ENCODE results near the gene SNORC. TPM values are rescaled to one million over a fixed set of nuclear protein-coding genes. Genes with fewer than 3 reads are reported as not detected.

SNORC gene
- polyA plus RNA-seq, 3 donors = 0.61 TPM; not detected in 2

DNA sequence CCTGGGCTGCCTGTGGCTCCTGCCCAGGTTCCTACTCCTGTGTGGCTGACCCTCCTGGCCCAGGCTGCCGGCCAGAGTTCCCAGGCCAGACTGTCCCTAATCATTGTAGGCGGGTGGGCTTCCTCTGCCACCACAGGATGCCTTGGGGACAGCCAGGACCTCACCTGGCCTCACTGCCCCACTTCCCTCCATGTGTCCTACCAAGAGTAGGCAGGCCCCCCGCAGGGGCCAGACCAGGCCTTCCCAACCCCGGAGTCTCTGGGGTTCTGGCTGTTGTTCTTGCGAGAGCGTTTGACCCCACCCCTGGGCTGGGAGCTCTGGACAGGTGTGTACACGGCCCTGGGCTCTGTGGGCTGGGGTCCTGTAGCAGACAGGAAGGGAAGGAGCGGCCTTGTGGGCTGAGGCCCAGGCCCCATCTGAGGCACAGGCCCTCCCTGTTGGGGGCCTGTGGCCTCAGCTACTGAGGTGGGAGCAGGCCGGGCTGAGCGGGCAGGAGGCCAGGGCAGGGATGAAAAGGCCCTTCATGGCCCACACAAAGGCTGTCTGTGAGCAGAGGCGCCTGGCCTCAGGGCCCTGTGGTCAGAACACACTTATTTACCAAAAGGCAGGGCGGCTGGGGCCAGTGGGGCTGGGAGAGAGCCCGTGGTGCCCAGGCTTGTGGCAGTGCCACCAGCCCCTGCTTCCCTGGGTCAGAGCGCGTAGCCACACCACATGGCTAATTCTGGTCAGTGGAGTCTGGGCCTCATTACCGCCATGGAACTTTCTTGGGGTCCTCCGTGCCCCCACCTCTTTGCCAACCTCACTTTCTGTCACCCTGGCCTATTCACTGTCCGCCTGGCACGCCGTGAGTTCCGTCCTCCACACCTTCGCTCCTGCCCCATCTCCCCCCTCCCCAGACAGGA, 2.0 kb downstream of the SNORC start:
- Mint-ChIP-seq H3K36me3 (no peaks in the 10 kb centered on the region), H3K27me3 (ENCODE audit: low read depth in 3 of 3) (peaks cover 19 to 25% (median 22%) of the 10 kb centered on the region in 3 donors), H3K9me3 (peaks cover 0 to 7% (median 0%) of the 10 kb centered on the region in 7 donors), H3K4me1 (peaks cover 22% of the 10 kb centered on the region), H3K27ac (no peak overlapping the region), H3K4me3 (no peak overlapping the region)
- Histone ChIP-seq H3K27ac (ENCODE audit: low read depth in 1 of 2, low read length in 2 of 2) (no peak overlapping the region), H3K9ac (ENCODE audit: insufficient read depth, low read length, poor library complexity, severe bottlenecking) (no peak overlapping the region), H3K79me2 (ENCODE audit: insufficient read depth, low read length) (no peaks in the 10 kb centered on the region), H2AFZ (ENCODE audit: insufficient read depth, low read depth, low read length, poor library complexity, severe bottlenecking) (no peak overlapping the region), H3K9me3 (replicated peaks in 1 of 2; ENCODE audit: control insufficient read depth in 1 of 2, insufficient read depth in 1 of 2, low read length in 2 of 2) (no peaks in the 10 kb centered on the region), H3K4me3 (replicated peaks in 1 of 3; ENCODE audit: low read depth in 2 of 3, low read length in 3 of 3) (no peak overlapping the region), H3K4me1 (ENCODE audit: control insufficient read depth in 1 of 2, insufficient read depth in 2 of 2, low read length in 2 of 2) (peaks cover 17 to 30% of the 10 kb centered on the region in 2 donors), H4K20me1 (ENCODE audit: insufficient read depth, low read length) (no peaks in the 10 kb centered on the region), H3K36me3 (replicated peaks in 1 of 2; ENCODE audit: control insufficient read depth in 1 of 2, insufficient read depth in 2 of 2, low read length in 2 of 2) (no peaks in the 10 kb centered on the region), H3K4me2 (replicated peaks; ENCODE audit: extremely low read depth, low read length, poor library complexity, severe bottlenecking) (no peak overlapping the region), H3K27me3 (ENCODE audit: control insufficient read depth in 2 of 2, insufficient read depth in 2 of 2, low read length in 2 of 2) (peaks cover 6 to 16% of the 10 kb centered on the region in 2 donors)
- no peak for DNase-seq
- WGBS (ENCODE audit: insufficient coverage) = 83% methylated on average over 14 of the region's 22 CpGs
- TF ChIP-seq, protein P1, sequence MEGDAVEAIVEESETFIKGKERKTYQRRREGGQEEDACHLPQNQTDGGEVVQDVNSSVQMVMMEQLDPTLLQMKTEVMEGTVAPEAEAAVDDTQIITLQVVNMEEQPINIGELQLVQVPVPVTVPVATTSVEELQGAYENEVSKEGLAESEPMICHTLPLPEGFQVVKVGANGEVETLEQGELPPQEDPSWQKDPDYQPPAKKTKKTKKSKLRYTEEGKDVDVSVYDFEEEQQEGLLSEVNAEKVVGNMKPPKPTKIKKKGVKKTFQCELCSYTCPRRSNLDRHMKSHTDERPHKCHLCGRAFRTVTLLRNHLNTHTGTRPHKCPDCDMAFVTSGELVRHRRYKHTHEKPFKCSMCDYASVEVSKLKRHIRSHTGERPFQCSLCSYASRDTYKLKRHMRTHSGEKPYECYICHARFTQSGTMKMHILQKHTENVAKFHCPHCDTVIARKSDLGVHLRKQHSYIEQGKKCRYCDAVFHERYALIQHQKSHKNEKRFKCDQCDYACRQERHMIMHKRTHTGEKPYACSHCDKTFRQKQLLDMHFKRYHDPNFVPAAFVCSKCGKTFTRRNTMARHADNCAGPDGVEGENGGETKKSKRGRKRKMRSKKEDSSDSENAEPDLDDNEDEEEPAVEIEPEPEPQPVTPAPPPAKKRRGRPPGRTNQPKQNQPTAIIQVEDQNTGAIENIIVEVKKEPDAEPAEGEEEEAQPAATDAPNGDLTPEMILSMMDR (IDR thresholded peaks at IDR 0.05) = no peak
- intact Hi-C loops (cut with micrococcal nuclease) = no loop called here

DNA sequence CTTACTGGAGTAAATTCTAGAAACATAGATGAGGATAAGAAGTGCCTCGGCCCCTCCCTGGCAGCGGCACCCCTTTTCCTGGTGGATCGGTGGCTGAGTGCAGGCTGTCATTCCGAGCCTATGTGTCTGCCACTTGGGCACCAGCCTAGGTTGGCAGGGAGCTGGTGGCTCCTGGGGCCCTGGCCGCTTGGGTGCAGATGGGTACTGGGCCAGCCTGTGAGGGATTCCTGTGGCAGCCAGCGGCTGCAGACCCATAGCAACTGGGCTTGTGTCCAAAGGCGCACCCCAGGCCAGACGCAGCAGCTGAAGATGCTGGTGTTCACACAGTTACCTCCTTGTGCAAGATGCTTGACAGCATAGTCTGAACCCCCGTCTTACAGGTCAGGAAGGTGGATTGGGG, 2.8 kb downstream of the SNORC start:
- H3K4me3 Mint-ChIP-seq = no peak overlapping the region
- 97% methylated on average over 9 of the region's 9 CpGs for WGBS (ENCODE audit: insufficient coverage)
- H3K9ac ChIP-seq (ENCODE audit: insufficient read depth, low read length, poor library complexity, severe bottlenecking) = no peak overlapping the region

More for the DNA sequence above, 2.8 kb downstream of the SNORC start:
- Mint-ChIP-seq H3K27me3 (ENCODE audit: low read depth in 3 of 3) (peaks cover 26 to 33% (median 29%) of the 10 kb centered on the region in 3 donors), H3K9me3 (peaks cover 0 to 7% (median 0%) of the 10 kb centered on the region in 7 donors), H3K27ac (peak overlapping the region in 1 of 7 donors; percentile 10), H3K4me1 (peaks cover 22% of the 10 kb centered on the region), H3K36me3 (no peaks in the 10 kb centered on the region)
- Histone ChIP-seq H4K20me1 (ENCODE audit: insufficient read depth, low read length) (no peaks in the 10 kb centered on the region), H3K27me3 (ENCODE audit: control insufficient read depth in 2 of 2, insufficient read depth in 2 of 2, low read length in 2 of 2) (peaks cover 8 to 24% of the 10 kb centered on the region in 2 donors), H3K4me1 (ENCODE audit: control insufficient read depth in 1 of 2, insufficient read depth in 2 of 2, low read length in 2 of 2) (peaks cover 17 to 30% of the 10 kb centered on the region in 2 donors), H3K4me2 (replicated peaks; ENCODE audit: extremely low read depth, low read length, poor library complexity, severe bottlenecking) (no peak overlapping the region), H3K79me2 (ENCODE audit: insufficient read depth, low read length) (no peaks in the 10 kb centered on the region), H3K4me3 (replicated peaks in 1 of 3; ENCODE audit: low read depth in 2 of 3, low read length in 3 of 3) (no peak overlapping the region), H3K36me3 (replicated peaks in 1 of 2; ENCODE audit: control insufficient read depth in 1 of 2, insufficient read depth in 2 of 2, low read length in 2 of 2) (no peaks in the 10 kb centered on the region), H3K27ac (ENCODE audit: low read depth in 1 of 2, low read length in 2 of 2) (no peak overlapping the region), H3K9me3 (replicated peaks in 1 of 2; ENCODE audit: control insufficient read depth in 1 of 2, insufficient read depth in 1 of 2, low read length in 2 of 2) (no peaks in the 10 kb centered on the region), H2AFZ (ENCODE audit: insufficient read depth, low read depth, low read length, poor library complexity, severe bottlenecking) (no peak overlapping the region)
- no peak for DNase-seq
- TF ChIP-seq, protein P1 (IDR thresholded peaks at IDR 0.05) = no peak
- intact Hi-C loops (cut with micrococcal nuclease) = no loop called here

All from CD14-positive monocyte (primary cell).